ENCODE measurements around the gene MCM3.

DNA sequence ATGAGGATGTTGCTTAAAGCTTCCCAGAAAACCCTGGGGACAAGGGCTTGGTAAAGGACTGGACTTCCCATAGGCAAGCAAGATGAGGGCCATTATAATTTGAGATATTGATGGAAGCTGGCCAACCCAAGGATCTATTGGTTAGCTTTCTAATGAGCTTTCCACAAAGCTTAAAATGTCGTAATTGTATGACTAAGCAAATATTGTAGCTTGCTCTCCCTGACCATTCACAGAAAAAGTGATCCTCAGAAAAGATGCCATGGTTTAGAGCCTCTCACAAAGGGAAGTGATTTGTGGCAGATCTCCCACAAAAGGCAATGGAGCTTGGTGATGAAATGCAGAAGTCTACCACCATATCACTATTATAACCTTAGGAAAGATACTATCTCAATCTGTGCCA is 53.9 kb downstream of the MCM3 start:
- TF ChIP-seq SIN3A (IDR thresholded peaks at IDR 0.05; ENCODE audit: borderline replicate concordance, insufficient read depth, low read depth, low read length) (no peak), POLR2AphosphoS5 (IDR thresholded peaks at IDR 0.05; ENCODE audit: low read depth, low read length) (no peak)
- TF ChIP-seq, protein P1, sequence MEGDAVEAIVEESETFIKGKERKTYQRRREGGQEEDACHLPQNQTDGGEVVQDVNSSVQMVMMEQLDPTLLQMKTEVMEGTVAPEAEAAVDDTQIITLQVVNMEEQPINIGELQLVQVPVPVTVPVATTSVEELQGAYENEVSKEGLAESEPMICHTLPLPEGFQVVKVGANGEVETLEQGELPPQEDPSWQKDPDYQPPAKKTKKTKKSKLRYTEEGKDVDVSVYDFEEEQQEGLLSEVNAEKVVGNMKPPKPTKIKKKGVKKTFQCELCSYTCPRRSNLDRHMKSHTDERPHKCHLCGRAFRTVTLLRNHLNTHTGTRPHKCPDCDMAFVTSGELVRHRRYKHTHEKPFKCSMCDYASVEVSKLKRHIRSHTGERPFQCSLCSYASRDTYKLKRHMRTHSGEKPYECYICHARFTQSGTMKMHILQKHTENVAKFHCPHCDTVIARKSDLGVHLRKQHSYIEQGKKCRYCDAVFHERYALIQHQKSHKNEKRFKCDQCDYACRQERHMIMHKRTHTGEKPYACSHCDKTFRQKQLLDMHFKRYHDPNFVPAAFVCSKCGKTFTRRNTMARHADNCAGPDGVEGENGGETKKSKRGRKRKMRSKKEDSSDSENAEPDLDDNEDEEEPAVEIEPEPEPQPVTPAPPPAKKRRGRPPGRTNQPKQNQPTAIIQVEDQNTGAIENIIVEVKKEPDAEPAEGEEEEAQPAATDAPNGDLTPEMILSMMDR (IDR thresholded peaks at IDR 0.05), result no peak

All from Panc1 (cell line).